ENCODE results near the gene SARNP. TPM values are rescaled to one million over a fixed set of nuclear protein-coding genes. Genes with fewer than 3 reads are reported as not detected.

The SARNP gene
- total RNA-seq, 4 donors from 2014 or later: 32.0 to 45.8 (median 40.1) TPM

DNA sequence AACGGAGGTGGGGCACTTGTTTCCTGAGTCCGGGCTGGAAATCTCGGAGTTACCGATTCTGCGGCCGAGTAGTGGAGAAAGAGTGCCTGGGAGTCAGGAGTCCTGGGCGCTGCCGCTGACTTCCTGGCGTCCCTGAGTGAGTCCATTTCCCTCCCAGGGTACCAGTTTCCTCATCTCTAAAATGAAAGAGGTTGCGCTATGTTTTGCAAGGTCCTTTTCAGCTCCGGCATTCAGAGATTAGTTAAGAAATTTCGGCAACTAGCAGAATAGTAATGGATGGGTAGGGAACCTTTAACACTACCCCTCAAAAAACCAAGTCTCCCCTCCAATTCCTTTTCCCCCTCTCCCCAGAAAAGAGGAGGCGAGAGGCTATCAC, 101.0 kb downstream of the SARNP start:
- TF ChIP-seq POLR2AphosphoS5 (IDR thresholded peaks at IDR 0.05) (no peak), EP300 (IDR thresholded peaks at IDR 0.05) (no peak), POLR2A (IDR thresholded peaks at IDR 0.05) (no peak)
- TF ChIP-seq, protein P1, sequence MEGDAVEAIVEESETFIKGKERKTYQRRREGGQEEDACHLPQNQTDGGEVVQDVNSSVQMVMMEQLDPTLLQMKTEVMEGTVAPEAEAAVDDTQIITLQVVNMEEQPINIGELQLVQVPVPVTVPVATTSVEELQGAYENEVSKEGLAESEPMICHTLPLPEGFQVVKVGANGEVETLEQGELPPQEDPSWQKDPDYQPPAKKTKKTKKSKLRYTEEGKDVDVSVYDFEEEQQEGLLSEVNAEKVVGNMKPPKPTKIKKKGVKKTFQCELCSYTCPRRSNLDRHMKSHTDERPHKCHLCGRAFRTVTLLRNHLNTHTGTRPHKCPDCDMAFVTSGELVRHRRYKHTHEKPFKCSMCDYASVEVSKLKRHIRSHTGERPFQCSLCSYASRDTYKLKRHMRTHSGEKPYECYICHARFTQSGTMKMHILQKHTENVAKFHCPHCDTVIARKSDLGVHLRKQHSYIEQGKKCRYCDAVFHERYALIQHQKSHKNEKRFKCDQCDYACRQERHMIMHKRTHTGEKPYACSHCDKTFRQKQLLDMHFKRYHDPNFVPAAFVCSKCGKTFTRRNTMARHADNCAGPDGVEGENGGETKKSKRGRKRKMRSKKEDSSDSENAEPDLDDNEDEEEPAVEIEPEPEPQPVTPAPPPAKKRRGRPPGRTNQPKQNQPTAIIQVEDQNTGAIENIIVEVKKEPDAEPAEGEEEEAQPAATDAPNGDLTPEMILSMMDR (IDR thresholded peaks at IDR 0.05): no peak
- Histone ChIP-seq H3K4me3 (peak overlapping the region; percentile 80), H3K27ac (peak overlapping the region; percentile 96), H3K36me3 (peaks cover 3% of the 10 kb centered on the region), H3K9me3 (no peaks in the 10 kb centered on the region), H3K4me1 (peaks cover 77% of the 10 kb centered on the region), H3K27me3 (no peaks in the 10 kb centered on the region)
- no peak for DNase-seq (ENCODE audit: low spot score in 2 of 2)
- WGBS: 5% methylated on average over 12 of the region's 13 CpGs

- peak; percentile 96 to 97 for DNase-seq (ENCODE audit: low spot score in 2 of 2)
- Histone ChIP-seq H3K27me3 (no peaks in the 10 kb centered on the region), H3K36me3 (peaks cover 3% of the 10 kb centered on the region), H3K9me3 (no peaks in the 10 kb centered on the region), H3K4me1 (peaks cover 71% of the 10 kb centered on the region), H3K4me3 (peak within 1 kb of the TSS; percentile 80), H3K27ac (peak within 1 kb of the TSS; percentile 96)
- WGBS: 2% methylated on average over 21 of the region's 42 CpGs
- TF ChIP-seq, protein P1 (IDR thresholded peaks at IDR 0.05): peak in 1 of 2 donors; percentile 2
- TF ChIP-seq POLR2AphosphoS5 (IDR thresholded peaks at IDR 0.05) (peak in 2 of 3 donors; percentile 90 to 97), POLR2A (IDR thresholded peaks at IDR 0.05) (no peak)
These were observed 101.5 kb downstream of the SARNP start, which contains the start of gene BLOC1S1 for GRCh38 chr12:55715833-55716581. Gene BLOC1S1 (plus strand): TSS chr12:55716046. CDS start chr12:55716052, 6 bp downstream.

DNA sequence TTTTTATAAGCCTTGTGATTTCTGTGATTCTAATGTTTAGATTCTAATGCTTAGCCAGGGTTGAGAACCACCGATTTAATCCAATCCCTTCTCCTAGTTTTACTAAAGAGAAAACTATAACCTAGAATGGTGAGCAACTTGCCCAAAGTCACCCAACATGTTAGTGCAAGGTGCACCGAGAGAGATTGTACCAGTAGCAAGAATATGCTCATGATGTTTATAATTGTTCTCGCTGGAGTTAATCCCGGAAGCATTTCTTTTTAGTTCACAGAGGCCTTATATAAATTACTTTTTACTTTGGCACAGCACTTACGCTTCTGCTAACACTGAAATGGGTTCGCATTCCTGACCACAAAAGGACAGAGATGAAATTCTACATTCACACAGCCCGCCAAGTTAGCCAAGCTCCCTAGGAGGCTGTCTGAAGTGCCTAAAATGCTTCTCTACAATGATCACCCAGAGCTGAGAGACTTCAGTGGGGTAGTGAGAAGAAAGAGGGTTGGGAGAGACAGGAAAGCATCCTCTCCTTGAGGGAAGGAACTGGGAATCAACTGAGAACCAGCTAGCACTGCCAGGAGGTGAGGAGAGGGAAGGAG, 102.3 kb downstream of the SARNP start:
- Histone ChIP-seq H3K4me1 (peaks cover 64% of the 10 kb centered on the region), H3K4me3 (peak overlapping the region; percentile 80), H3K27me3 (no peaks in the 10 kb centered on the region), H3K9me3 (no peaks in the 10 kb centered on the region), H3K27ac (peak overlapping the region; percentile 96), H3K36me3 (peaks cover 3% of the 10 kb centered on the region)
- 54% methylated on average over 7 of the region's 7 CpGs for WGBS
- no peak for DNase-seq (ENCODE audit: low spot score in 2 of 2)
- TF ChIP-seq POLR2A (IDR thresholded peaks at IDR 0.05) (no peak), POLR2AphosphoS5 (IDR thresholded peaks at IDR 0.05) (no peak), EP300 (IDR thresholded peaks at IDR 0.05) (no peak)
- TF ChIP-seq, protein P1 (IDR thresholded peaks at IDR 0.05): no peak

DNA sequence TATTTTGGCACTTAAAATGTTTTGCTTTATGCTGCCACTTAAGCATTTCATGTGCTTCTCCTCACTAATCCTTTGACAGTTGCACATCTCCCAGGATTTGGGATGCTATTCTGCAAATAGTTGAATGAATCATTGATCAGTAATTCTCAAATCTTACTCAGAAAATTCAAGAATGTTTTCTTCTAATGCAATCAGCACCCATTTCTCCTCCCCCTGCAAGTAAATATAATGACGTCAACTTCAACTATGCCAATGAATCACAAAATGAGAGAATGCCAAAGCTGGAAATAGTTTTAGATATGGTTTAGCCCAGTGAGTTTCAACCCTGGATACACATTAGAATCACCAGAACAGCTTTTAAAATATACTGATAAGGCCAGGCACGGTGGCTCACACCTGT, 103.8 kb downstream of the SARNP start:
- Histone ChIP-seq H3K36me3 (no peaks in the 10 kb centered on the region), H3K9me3 (no peaks in the 10 kb centered on the region), H3K4me3 (no peak overlapping the region), H3K27me3 (no peaks in the 10 kb centered on the region), H3K27ac (no peak overlapping the region), H3K4me1 (peaks cover 50% of the 10 kb centered on the region)
- DNase-seq (ENCODE audit: low spot score in 2 of 2): no peak
- WGBS: 63% methylated on average over 2 of the region's 2 CpGs
- TF ChIP-seq, protein P1 (IDR thresholded peaks at IDR 0.05): no peak
- TF ChIP-seq EP300 (IDR thresholded peaks at IDR 0.05) (no peak), POLR2A (IDR thresholded peaks at IDR 0.05) (no peak), POLR2AphosphoS5 (IDR thresholded peaks at IDR 0.05) (no peak)

DNA sequence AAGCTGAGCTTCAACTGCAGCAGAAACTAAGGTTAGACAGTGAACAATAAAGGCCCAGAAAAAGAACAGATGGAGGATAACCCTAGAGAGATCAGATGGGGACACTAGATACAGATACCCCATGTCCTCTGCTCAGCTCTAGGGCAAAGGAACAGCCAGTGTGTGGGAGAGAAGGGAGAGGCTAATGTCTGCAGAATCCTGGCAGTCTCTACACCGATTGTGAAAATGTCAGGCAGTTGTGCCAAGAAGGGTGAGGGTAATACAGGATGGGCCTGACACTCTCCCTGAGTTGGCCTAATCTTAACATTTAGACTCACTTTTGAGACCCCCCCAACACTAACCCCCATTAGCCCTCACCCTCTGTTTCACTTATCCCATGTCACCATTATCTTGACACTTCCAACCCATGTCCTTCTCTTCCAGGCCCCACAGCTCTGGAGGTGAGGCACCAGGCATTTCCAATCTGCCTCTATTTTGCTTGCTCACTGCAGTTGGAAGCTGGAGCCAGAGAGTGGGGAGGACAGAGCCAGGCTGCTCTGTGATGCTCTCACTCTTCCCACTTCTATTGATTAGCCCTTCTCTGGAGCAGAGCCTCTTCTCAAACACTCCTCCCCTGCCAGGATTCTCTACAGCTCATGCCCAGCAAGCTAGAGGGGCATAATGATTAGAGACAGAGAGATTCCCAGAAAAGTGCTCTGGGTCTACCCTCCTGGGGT, 104.7 kb downstream of the SARNP start:
- TF ChIP-seq, protein P1 (IDR thresholded peaks at IDR 0.05): no peak
- no peak overlapping the region for H3K27ac ChIP-seq
- H3K4me1 ChIP-seq: peaks cover 50% of the 10 kb centered on the region
- H3K4me3 ChIP-seq: no peak overlapping the region
- H3K36me3 ChIP-seq: no peaks in the 10 kb centered on the region
- H3K27me3 ChIP-seq: no peaks in the 10 kb centered on the region
- 25% methylated on average over 1 of the region's 1 CpG for WGBS
- H3K9me3 ChIP-seq: no peaks in the 10 kb centered on the region
- no peak for DNase-seq (ENCODE audit: low spot score in 2 of 2)
